Right hindlimb (tissue), 1 donor: ENCODE measurements around the gene NME5.

ENCODE experiments used
- DNase-seq: peaks from one replicate; pipeline ENCODE4 v3.0.0-alpha.2; 2018

The NME5 gene

DNA sequence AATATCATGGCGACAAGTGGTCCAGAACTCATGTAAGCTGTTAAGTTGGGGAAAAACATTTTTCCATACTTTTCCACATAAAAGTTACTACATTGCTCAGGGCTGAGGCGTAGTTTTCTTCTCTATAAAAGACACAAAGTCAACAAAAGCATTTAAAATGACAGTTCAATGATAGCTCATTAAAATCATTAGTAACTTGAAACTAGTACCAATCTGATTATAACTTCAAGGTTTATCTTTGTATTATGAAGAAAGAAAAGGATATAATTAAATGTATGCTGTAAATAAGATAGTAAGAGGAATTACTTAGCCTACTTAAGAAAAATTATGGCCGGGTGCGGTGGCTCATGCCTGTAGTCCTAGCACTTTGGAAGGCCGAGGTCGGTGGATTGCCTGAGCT, 9.9 kb downstream of the NME5 start:
- no peak for DNase-seq

DNA sequence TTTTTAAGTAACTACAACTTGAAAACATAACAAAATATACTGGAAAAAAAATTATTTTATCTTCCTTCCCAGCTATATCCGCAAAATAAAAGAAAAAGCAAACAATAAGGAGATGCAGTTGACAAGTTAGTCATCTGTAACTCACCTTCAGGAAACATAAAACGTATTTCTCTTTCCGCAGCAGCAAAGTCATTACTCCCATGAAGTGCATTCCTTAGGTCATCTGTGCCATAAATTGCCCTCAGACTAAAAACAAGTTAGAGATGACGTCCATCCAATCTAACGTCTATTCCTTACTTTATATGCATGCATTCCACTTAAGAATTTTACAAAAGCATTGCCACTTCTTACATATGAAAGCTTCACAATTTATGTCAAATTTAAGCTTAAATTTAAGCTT, 10.9 kb downstream of the NME5 start:
- DNase-seq = no peak

DNA sequence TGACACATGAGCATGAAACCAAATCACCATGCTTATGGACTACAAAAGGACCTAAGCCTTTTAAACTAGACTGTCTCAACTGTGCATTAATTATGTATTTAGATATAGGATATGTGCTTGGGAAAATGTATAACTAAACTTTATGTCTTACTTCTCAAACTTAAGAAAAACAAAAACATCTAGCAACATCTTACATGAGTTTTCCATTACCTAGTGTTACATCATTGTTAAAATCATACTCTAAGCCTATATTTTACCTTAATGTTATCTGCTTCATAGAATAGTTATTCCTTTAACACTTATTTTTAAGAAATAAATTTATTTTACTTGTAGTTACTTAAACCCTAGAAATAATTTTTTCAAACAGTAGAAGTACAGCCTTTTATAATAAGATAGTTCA, 24.0 kb downstream of the NME5 start:
- no peak for DNase-seq

DNA sequence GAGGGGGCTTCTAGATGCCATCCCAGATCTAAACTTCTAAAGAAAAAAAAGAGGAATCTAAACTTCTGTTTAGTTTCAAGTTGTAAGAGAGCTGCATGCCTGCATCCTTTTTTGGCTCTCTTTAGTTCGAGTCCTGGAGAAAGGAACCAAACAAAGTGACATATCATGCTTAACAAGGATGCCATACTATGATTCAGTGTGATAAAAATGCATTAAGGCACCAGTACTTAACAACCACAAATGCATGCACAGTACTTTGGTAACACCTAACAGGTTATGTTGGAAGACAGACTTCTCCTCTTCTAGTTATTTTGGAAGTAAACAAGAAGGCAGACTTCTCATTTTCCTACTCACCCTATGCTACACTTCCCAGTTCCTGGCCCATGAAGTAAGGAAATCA, 27.3 kb downstream of the NME5 start:
- no peak for DNase-seq

DNA sequence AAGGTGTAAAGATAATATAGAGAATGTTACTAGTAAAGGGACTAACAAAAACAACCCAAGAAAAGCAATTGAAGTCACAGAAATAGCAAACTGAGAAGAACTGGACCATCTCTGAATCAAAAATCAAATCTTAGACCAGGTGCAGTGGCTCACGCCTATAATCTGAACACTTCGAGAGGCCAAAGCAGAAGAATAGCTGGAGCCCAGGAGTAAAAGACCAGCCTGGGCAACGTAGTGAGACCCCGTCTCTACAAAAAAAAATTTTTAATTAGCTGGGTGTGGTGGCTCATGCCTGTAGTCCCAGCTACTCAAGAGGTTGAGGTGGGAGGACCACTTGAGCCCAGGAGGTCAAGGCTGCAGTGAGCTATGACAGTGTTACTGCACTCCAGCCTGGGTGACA, 28.0 kb downstream of the NME5 start:
- DNase-seq = no peak

DNA sequence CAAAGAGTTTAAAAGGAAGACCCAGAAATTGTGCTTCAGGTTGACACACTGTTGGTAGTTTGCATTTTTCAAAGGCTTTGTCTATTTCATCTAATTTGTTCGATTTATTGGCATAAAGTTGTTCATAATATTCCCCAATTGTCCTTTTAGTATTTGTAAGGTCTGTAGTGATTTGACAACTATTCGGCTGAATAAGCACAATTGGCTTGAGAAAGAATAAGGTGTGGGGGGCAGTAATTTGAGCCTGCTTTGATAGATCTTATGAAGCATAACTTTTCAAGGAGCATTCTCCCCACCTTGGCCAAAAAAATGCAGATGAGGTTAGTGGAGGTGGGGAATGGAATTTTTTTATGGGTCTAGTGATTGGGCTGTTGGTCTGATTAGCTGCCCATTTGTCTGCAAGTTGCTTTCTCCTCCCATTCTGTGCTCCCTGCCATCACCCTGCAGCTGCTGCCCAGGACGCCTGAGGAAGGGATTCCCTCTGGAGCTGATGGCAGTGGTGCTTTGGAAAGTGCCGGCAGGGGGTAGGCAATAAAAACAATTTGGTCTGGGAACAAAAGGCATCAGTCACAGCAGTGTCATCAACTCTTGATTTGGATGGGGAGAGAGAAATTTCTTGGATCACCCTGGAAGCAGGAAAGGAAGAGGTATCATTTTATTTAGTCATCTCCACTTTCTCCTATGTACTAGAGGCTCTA, 28.8 kb downstream of the NME5 start:
- DNase-seq = no peak

DNA sequence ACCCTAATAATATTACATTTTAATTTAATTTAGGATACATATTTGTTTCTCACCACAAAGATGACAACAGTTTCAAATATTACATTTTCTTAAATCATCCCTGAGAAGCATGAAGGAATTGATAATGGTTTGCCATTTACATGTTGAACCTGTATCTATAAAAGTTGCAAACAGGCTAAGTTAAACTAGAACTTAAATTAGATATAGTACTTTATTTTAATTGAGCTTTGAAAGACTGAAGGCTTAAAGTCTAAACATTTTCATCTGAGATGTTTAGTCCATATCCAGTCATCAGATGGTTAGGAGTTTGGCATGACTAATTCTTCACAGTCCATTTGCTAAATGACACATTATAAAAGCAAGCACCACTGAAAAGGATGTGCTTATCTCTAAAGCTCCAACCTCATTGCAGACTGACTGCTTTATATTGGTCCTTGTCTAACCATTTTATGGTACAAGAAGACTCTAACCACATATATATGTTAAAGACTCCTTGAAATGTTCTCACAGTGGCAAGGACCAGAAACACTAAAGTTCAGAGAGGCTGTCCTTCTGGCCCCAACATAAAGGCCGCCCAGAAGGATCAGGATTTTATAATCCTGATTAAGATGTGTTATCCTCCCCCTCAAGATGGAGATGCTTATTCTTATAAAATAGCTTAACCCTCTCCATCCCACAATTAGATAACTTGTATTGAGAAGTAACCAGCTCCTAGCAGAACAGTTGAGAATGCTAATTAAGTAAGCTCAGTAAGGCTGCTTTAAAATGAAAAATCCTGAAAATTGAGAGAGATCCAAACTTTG, 29.6 kb downstream of the NME5 start:
- DNase-seq = no peak

DNA sequence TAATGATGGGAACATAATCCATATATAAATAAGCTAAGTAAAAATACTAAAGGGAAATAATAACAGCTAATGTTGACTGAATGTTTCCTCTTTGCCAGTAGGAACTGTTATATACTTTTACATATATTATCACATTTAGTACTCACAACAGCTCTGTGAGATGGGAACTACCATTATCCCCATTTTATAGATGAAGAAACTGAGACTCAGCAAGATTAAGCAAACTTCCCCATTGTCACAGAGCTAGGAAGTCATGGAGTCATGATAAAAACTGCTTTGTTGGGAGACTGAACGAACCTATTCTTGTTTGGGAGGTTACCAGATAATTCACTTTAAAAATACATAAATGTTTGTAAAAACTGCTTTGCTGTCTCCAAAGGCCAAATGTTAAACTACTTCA, 32.0 kb downstream of the NME5 start:
- DNase-seq = no peak

DNA sequence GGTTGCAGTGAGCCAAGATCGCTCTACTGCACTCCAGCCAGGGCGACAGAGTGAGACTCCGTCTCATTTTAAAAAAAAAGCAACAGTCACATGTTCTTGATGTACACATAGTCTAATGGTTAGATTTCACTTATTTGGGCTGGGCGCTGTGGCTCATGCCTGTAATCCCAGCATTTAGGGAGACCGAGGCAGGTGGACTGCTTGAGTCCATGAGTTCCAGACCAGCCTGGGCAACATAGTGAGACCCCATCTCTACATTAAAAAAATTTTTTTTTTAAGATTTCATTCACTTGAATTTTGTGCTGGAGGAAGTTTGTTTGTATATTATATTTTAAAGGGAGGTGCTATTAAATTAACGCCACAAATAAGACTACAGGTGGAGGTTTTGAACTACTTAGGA, 33.5 kb downstream of the NME5 start:
- no peak for DNase-seq

DNA sequence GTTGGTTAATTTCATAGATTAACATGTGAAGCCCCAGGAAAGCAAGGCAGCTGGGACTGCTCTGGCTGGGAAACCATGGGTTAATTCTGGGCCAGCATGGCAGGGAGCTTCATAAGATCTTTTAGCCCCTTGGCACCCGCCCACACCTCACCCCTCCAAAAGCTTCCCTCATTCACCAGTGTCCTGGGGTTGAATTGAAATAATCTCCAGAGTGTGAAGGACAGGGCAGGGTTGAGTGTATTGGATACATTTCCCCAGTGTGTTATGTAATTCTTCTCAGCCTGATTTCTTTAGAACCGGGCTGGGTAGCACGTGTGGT, 36.0 kb downstream of the NME5 start:
- DNase-seq = no peak

DNA sequence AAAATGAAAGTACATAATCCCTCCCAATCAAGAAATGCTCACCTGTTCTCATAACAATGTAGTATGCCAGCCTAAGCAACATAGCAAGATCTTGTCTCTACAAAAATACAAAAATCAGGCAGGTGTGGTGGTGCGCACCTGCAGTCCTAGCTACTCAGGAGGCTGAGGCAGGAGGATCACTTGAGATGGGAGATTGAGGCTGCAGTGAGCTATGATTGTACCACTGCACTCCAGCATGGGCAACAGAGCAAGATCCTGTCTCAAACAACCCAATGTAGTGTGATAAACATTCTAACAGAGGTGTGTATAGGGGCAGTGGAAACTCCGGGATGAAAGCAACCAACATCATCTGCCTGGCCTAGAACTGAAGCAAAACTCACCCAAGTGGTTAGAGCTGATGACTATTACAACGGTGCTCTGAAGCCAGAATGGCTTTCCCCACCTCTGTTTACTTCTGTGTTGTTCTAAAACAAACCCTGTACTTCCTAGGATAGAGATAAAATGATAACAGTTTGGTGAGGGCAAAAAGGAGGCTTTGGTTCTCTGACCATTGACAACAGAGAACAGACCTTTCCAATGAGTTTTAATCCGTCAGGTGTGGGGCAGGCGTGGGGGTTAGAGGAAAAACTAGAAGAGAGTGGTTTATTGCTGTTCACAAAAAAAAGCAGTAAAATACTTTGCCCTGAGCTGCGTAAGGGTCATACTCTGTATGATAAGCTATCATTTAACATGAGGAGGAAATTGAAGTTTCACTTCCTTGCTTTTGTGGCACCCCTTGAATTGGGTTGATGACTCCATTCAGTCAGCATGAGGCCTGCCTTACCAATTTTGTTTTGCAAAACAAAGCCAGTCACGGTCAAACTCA, 36.5 kb downstream of the NME5 start:
- no peak for DNase-seq

DNA sequence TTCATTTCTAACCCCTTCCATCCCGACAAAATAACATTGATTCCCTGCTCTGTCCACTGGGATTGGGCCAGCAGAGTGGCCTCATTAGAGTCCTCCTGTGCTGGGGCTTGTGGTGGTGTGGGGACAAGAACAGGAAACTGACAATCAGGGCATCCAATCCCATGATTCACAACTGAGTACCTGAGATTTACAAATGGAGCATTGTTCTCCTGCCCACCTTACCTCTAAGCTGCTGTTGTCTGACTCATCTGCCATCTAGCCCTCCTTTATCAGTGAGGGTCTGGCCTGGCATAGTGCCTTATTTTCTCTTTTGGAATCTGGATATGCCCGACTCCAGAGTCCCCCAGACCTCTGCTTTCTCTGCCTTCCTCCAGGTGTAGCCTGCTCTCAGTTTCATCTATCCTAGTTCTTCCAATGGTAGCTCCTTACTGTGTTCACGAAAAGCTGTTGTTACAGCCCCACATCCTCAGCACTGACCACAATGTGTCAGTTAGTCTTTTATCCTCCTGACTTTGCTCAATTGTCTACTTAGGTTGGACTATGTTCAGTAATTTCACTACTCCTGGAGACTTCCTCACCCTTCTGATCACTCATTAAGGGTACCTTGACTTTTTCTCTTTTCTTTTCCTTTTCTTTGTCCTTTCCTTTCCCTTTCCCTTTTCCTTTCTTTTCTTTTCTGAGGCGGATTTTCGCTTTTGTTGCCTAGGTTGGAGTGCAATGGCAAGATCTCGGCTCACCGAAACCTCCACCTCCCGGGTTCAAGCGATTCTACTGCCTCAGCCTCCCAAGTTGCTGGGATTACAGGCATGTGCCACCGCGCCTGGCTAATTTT, 42.0 kb downstream of the NME5 start:
- no peak for DNase-seq

DNA sequence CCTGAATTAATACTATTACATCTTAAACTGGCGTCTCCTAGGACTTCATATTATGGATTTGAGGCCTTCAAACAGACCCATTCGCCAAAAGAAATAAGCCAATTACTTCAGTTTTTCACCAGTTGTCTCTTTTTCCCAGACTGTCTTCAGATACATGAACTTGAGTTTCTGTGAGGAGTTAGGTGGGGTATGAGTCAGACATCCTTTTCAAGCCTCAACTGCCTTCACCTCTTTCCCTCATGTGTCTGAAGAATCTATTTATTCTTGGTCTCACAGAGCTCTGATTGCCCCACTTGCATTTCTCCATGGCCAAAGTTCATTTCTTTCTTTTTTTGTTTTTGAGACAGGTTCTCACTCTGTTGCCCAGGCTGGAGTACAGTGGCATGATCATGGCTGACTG, 42.9 kb downstream of the NME5 start:
- no peak for DNase-seq

DNA sequence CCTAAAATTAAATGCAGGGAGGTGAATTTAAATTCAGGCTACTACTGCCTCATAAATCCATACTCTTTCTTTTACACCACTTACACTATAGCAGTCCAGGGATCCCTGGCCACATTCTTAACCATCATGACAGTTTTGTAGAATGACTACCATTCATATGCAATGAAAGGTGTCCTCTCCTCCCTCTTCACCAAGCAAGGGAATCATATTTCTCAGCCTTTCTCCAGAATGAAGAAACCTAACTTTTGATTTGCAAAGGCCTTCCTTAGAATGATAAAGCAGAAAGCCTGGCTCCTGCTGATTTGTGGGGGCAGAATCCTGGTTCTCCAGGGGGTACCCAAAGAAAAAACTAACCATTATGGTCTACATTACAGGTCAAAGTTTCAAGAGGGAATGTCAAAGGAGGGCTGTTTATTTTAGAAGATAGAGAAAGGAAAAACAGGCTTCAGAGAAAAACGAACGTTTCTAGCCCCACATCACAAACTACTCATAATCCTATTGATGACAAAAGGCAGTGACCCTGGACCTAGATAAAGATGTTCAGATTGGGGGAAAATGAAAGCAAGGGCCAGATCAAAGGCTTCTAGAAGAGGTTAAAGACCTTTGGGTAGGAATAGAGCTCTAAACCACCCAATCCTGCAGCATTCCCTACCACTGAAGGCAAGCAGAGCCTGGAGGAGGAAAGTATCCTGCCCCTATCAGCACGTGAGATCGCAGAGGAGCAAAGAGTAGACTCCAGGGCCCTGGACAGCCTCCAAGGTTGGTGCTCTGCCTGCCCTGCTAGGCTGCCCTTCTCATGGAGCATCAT, 43.9 kb downstream of the NME5 start:
- no peak for DNase-seq

DNA sequence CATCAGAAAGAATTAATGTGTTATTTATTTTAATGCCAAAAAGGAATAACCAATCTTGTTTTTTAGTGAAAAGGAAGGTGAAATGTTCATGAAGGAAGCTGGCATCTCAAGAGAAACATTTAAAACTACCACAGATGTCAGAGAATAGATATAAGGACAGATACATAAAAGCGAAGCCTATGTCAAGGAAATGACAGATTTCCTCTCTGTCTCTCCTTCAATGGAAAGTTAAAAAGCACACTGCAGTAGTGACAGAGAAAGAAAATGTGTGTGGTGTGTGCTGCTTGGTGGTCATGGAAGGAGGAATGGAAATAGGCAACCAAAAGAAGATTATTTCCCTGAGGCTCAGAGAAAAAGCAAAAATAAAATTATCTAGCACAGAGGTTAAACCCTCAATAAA, 46.2 kb downstream of the NME5 start:
- no peak for DNase-seq

DNA sequence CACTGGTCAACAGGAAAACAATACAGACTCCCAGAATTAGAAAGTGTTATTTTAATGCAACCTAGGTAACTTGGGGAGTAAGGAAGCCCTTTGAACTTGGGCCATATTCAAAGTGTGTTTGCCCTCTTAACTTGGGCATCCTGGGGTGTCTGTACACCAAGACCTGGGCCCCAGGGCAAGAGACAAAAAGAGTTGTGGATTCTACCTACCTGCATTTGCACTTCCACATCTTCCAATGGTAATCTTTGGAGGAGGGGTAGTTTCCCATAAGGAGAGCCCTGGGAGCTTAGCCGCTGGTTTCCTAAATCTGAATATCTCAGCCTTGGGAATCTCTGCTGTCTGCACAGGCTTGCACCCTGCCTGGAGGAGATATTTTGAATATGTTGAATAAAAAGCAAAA, 46.9 kb downstream of the NME5 start:
- no peak for DNase-seq

DNA sequence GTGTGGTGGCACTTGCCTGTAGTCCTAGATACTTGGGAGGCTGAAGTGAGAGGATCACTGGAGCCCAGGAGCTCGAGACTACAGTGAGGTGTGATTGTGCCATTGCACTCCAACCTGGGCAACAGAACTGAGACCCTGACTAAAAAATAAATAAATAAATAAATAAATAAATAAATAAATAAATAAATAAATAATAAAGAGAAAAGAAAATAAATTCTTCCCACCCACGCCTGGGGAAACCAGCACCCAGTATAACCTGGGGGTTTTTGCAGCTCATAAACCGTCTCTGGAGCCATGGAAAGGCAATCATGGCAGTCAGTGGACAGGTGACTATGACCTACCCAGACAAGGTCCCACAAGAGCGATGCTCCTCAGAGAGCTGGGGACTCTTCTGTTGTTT, 47.5 kb downstream of the NME5 start:
- DNase-seq = no peak

DNA sequence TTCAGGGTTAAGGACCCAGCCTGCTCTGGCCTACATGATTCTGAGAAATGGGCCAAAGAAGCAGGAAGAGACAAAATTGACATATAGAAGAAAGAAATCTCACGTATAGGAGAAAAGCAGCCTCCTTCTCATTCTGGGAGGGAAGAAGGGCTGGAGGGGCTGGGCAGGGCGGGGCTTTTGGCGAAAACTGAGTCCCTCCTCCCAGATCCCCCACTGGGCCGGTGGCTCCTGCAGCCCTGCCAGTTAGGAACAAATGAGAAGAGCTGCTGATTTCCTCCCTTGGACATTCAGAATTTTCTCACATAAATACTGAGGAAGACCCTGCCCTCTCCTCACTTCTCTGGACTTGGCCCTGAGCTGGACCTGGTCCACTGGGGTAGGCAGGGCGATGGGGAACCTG, 55.5 kb downstream of the NME5 start, which contains the start of gene WNT8A:
WNT8A (plus strand) TSS at position 332 of the 400 bp plus-strand sequence. CDS start 95 bp downstream, outside the sequence.
- DNase-seq = no peak

DNA sequence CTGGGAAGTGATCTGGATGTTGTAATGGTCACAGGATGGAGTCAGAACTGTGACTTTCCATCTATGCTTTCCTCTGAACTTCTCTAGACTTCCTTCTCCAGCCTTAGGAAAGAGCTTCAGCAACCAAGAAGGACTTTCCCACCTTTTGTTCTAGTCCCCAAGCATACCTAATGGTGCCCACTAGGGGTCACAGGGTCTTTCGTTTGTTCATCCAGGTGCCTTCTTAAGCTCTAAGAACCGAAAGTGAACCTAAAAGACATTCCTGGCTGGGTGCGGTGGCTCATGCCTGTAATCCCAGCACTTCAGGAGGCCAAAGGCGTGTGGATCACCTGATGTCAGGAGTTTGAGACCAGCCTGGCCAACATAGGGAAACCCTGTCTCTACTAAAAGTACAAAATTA, 57.2 kb downstream of the NME5 start:
- DNase-seq = no peak

DNA sequence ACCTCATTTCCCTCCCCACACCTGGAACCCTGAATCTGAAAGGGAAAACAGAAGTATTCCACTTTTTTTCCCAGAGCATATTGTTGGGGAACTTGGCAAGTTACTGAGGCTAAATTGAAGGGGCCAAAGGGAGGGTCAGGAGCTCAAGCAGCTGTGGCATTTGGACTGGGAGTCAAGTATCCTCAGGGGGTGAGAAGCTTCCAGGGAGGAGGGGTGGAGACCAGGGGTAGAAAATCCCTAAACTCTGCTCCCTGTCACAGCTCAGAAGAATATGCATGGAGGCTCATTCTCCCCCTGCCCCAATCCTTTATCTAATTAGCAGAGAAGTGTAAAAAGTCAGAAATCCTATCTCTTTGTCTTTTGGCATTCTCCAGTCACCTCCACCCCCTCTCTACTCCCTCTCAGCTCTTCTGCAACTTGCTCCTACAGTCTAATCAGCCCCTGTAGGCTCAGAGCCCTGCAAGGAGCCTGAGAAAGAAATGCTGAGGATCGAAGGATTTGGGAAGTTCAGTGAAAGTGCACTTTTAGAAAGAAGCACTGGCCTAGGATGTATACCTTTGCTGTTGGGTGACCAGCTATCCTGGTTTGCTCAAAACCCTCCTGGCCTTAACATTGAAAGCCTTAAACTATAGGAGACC, 61.1 kb downstream of the NME5 start:
- peak; percentile 21 for DNase-seq

DNA sequence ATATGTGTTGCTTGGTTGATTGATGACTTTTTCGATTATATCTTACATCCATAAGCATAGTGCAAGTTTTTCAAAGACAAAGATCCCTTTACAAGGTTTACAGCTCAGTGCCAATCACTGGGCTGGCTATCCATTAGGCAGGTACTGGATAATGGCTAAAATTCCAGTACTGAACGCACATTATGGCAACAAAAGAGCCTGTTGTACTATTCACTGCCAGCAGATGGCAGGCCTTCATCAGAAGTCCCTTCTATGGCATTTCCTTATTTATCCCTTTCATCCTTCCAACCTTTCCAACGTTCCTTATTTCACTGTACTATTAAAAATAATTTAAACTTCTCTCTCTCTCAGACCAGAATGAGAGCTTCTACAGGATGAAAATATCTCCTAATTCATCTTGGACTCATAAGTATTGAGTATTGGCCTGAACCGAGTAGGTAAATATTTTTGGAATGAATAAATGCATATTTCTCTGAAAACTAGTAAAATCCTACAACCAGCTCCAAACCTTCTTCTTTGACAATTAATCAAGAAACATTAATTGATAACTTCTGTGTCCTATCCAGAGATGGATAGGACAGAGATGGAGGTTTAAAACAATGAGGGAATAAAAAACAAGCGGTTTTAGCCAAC, 62.0 kb downstream of the NME5 start:
- peak; percentile 59 for DNase-seq
